Large intestine (tissue), 3 donors: Measurements from ENCODE around the gene MEIS1. TPM values are rescaled to one million over a fixed set of nuclear protein-coding genes. Genes with fewer than 3 reads are reported as not detected.

Experiments
- DNase-seq, 2 donors: peaks; one replicate each; pipeline versions ENCODE4 v3.0.0 to v3.0.0-alpha.2; 2013
- H3K27ac ChIP-seq: one replicate; pipeline ENCODE4 v1.5.1; 2013; ENCODE audit warnings: low read length
- H3K27me3 ChIP-seq: 2 replicates; pipeline ENCODE4 v1.6.1; 2013; ENCODE audit warnings: low read length; ENCODE audit not compliant: control insufficient read depth, insufficient read depth
- H3K36me3 ChIP-seq: 2 replicates; pipeline ENCODE4 v1.6.1; 2013; ENCODE audit warnings: low read length; ENCODE audit not compliant: control insufficient read depth, insufficient read depth
- H3K4me1 ChIP-seq: one replicate; pipeline ENCODE4 v1.6.1; 2013; ENCODE audit warnings: low read length; ENCODE audit not compliant: control insufficient read depth, insufficient read depth
- H3K4me3 ChIP-seq: one replicate; pipeline ENCODE4 v1.5.1; 2013; ENCODE audit warnings: low read length
- H3K9me3 ChIP-seq: one replicate; pipeline ENCODE4 v1.6.1; 2013; ENCODE audit warnings: mild to moderate bottlenecking, low read depth, low read length, moderate library complexity; ENCODE audit not compliant: control insufficient read depth
- WGBS: methylation state at CpG from one replicate; pipeline ENCODE4 v1.1.5; 2013; ENCODE audit warnings: low lambda C conversion rate; ENCODE audit not compliant: insufficient coverage; 5-methylcytosine and 5-hydroxymethylcytosine counted together
- polyA plus RNA-seq: library from polyadenylated mRNA; unstranded; fragments of 120-200 nt; gene quantifications from one replicate; pipeline ENCODE4 v1.2.1, GENCODE V29; 2013

Gene MEIS1
- polyA plus RNA-seq, 1 donor, result 34.3 TPM

- H3K9me3 ChIP-seq, result peaks cover 3% of the 10 kb centered on the region
- H3K36me3 ChIP-seq, result peaks cover 2% of the 10 kb centered on the region
- no peak overlapping the region for H3K4me3 ChIP-seq
- no peak overlapping the region for H3K27ac ChIP-seq
- WGBS, result 86% methylated on average over 1 of the region's 1 CpG
- H3K27me3 ChIP-seq, result no peaks in the 10 kb centered on the region
- peaks cover 13% of the 10 kb centered on the region for H3K4me1 ChIP-seq
- no peak for DNase-seq
These were observed 115.9 kb downstream of the MEIS1 start for GRCh38 chr2:66550826-66551225.

- H3K9me3 ChIP-seq, result peaks cover 3% of the 10 kb centered on the region
- H3K27me3 ChIP-seq, result no peaks in the 10 kb centered on the region
- H3K36me3 ChIP-seq, result no peaks in the 10 kb centered on the region
- H3K4me3 ChIP-seq, result no peak overlapping the region
- WGBS, result no CpG with 5 or more reads among the region's 4 CpGs
- H3K4me1 ChIP-seq, result peaks cover 10% of the 10 kb centered on the region
- H3K27ac ChIP-seq, result peak overlapping the region; percentile 15
- peak in 1 of 2 donors; percentile 36 for DNase-seq
These were observed 118.4 kb downstream of the MEIS1 start for GRCh38 chr2:66553370-66553769.

- no peak for DNase-seq
- Histone ChIP-seq H3K9me3 (peaks cover 3% of the 10 kb centered on the region), H3K36me3 (peaks cover 3% of the 10 kb centered on the region), H3K27ac (peak overlapping the region; percentile 59), H3K4me3 (no peak overlapping the region), H3K4me1 (peaks cover 10% of the 10 kb centered on the region), H3K27me3 (no peaks in the 10 kb centered on the region)
- WGBS, result 20% methylated on average over 1 of the region's 4 CpGs
These were observed 120.2 kb downstream of the MEIS1 start for GRCh38 chr2:66555091-66555490.

GRCh38 chr2:66555501-66556324 lies 120.8 kb downstream of the MEIS1 start:
- 75% methylated on average over 2 of the region's 14 CpGs for WGBS
- H3K9me3 ChIP-seq, result peaks cover 3% of the 10 kb centered on the region
- H3K27ac ChIP-seq, result peak overlapping the region; percentile 59
- no peak for DNase-seq
- H3K36me3 ChIP-seq, result peaks cover 3% of the 10 kb centered on the region
- peaks cover 10% of the 10 kb centered on the region for H3K4me1 ChIP-seq
- no peak overlapping the region for H3K4me3 ChIP-seq
- H3K27me3 ChIP-seq, result no peaks in the 10 kb centered on the region

- Histone ChIP-seq H3K4me3 (no peak overlapping the region), H3K27ac (no peak overlapping the region), H3K27me3 (no peaks in the 10 kb centered on the region), H3K36me3 (peaks cover 3% of the 10 kb centered on the region), H3K4me1 (peaks cover 16% of the 10 kb centered on the region), H3K9me3 (peaks cover 3% of the 10 kb centered on the region)
- no peak for DNase-seq
- WGBS, result no CpG with 5 or more reads among the region's 1 CpG
These were observed 124.7 kb downstream of the MEIS1 start for GRCh38 chr2:66559672-66560071.

- DNase-seq, result no peak
- H3K27ac ChIP-seq, result no peak overlapping the region
- no peaks in the 10 kb centered on the region for H3K27me3 ChIP-seq
- peaks cover 3% of the 10 kb centered on the region for H3K36me3 ChIP-seq
- no peak overlapping the region for H3K4me3 ChIP-seq
- peaks cover 15% of the 10 kb centered on the region for H3K4me1 ChIP-seq
- no peaks in the 10 kb centered on the region for H3K9me3 ChIP-seq
- WGBS, result no CpG with 5 or more reads among the region's 2 CpGs
These were observed 125.8 kb downstream of the MEIS1 start for GRCh38 chr2:66560683-66561082.

GRCh38 chr2:66561645-66562303 lies 126.8 kb downstream of the MEIS1 start:
- Histone ChIP-seq H3K36me3 (peaks cover 3% of the 10 kb centered on the region), H3K4me1 (peaks cover 14% of the 10 kb centered on the region), H3K27me3 (no peaks in the 10 kb centered on the region), H3K27ac (peak overlapping the region; percentile 53), H3K4me3 (no peak overlapping the region), H3K9me3 (no peaks in the 10 kb centered on the region)
- WGBS, result no CpG with 5 or more reads among the region's 3 CpGs
- DNase-seq, result peak in 1 of 2 donors; percentile 73

GRCh38 chr2:66562304-66562685 lies 127.4 kb downstream of the MEIS1 start:
- Histone ChIP-seq H3K36me3 (peaks cover 3% of the 10 kb centered on the region), H3K27ac (peak overlapping the region; percentile 53), H3K9me3 (no peaks in the 10 kb centered on the region), H3K27me3 (no peaks in the 10 kb centered on the region), H3K4me3 (no peak overlapping the region), H3K4me1 (peaks cover 17% of the 10 kb centered on the region)
- DNase-seq, result no peak
- WGBS, result 60% methylated on average over 1 of the region's 1 CpG

- H3K27me3 ChIP-seq, result no peaks in the 10 kb centered on the region
- H3K9me3 ChIP-seq, result no peaks in the 10 kb centered on the region
- peaks cover 2% of the 10 kb centered on the region for H3K36me3 ChIP-seq
- H3K4me3 ChIP-seq, result no peak overlapping the region
- DNase-seq, result no peak
- 50% methylated on average over 1 of the region's 1 CpG for WGBS
- H3K4me1 ChIP-seq, result peaks cover 19% of the 10 kb centered on the region
- no peak overlapping the region for H3K27ac ChIP-seq
These were observed 128.5 kb downstream of the MEIS1 start for GRCh38 chr2:66563473-66563872.

GRCh38 chr2:66565291-66565690 lies 130.4 kb downstream of the MEIS1 start:
- Histone ChIP-seq H3K36me3 (peaks cover 4% of the 10 kb centered on the region), H3K9me3 (no peaks in the 10 kb centered on the region), H3K4me1 (peaks cover 19% of the 10 kb centered on the region), H3K4me3 (no peak overlapping the region), H3K27ac (no peak overlapping the region), H3K27me3 (no peaks in the 10 kb centered on the region)
- WGBS, result no CpG with 5 or more reads among the region's 1 CpG
- DNase-seq, result no peak
